ENCODE data around the gene FBN3.

Gene FBN3

GRCh38 chr19:8075158-8076074 is 74.0 kb downstream of the FBN3 start:
- H3K27me3 ChIP-seq (ENCODE audit: control insufficient read depth in 1 of 2, insufficient read depth in 2 of 2, low read length in 2 of 2), result no peaks in the 10 kb centered on the region
- no peak overlapping the region for H3K27ac ChIP-seq (ENCODE audit: low read length)
- peaks cover 0 to 6% of the 10 kb centered on the region in 2 donors for H3K9me3 ChIP-seq (ENCODE audit: control insufficient read depth in 2 of 2, low read length in 2 of 2)
- no peak overlapping the region for H3K9ac ChIP-seq (ENCODE audit: low read length in 2 of 2)
- H3K4me1 ChIP-seq (ENCODE audit: control insufficient read depth, insufficient read depth, low read length), result no peaks in the 10 kb centered on the region
- H3K4me3 ChIP-seq (ENCODE audit: low read length in 2 of 2), result no peak overlapping the region
- no peaks in the 10 kb centered on the region for H3K36me3 ChIP-seq (ENCODE audit: control insufficient read depth in 2 of 2, insufficient read depth in 2 of 2, low read length in 2 of 2)

GRCh38 chr19:8074501-8074900 is 74.9 kb downstream of the FBN3 start:
- H3K9ac ChIP-seq (ENCODE audit: low read length in 2 of 2), result no peak overlapping the region
- H3K4me1 ChIP-seq (ENCODE audit: control insufficient read depth, insufficient read depth, low read length), result no peaks in the 10 kb centered on the region
- no peaks in the 10 kb centered on the region for H3K36me3 ChIP-seq (ENCODE audit: control insufficient read depth in 2 of 2, insufficient read depth in 2 of 2, low read length in 2 of 2)
- peaks cover 0 to 10% of the 10 kb centered on the region in 2 donors for H3K9me3 ChIP-seq (ENCODE audit: control insufficient read depth in 2 of 2, low read length in 2 of 2)
- no peaks in the 10 kb centered on the region for H3K27me3 ChIP-seq (ENCODE audit: control insufficient read depth in 1 of 2, insufficient read depth in 2 of 2, low read length in 2 of 2)
- H3K4me3 ChIP-seq (ENCODE audit: low read length in 2 of 2), result no peak overlapping the region
- no peak overlapping the region for H3K27ac ChIP-seq (ENCODE audit: low read length)

GRCh38 chr19:8071912-8072311 is 77.5 kb downstream of the FBN3 start:
- Histone ChIP-seq H3K9me3 (ENCODE audit: control insufficient read depth in 2 of 2, low read length in 2 of 2) (peaks cover 2 to 18% of the 10 kb centered on the region in 2 donors), H3K36me3 (ENCODE audit: control insufficient read depth in 2 of 2, insufficient read depth in 2 of 2, low read length in 2 of 2) (no peaks in the 10 kb centered on the region), H3K4me1 (ENCODE audit: control insufficient read depth, insufficient read depth, low read length) (no peaks in the 10 kb centered on the region), H3K27me3 (ENCODE audit: control insufficient read depth in 1 of 2, insufficient read depth in 2 of 2, low read length in 2 of 2) (no peaks in the 10 kb centered on the region), H3K9ac (ENCODE audit: low read length in 2 of 2) (no peak overlapping the region), H3K4me3 (ENCODE audit: low read length in 2 of 2) (no peak overlapping the region), H3K27ac (ENCODE audit: low read length) (no peak overlapping the region)

GRCh38 chr19:8069096-8069973 is 80.1 kb downstream of the FBN3 start:
- Histone ChIP-seq H3K9me3 (ENCODE audit: control insufficient read depth in 2 of 2, low read length in 2 of 2) (peaks cover 2 to 15% of the 10 kb centered on the region in 2 donors), H3K27me3 (ENCODE audit: control insufficient read depth in 1 of 2, insufficient read depth in 2 of 2, low read length in 2 of 2) (no peaks in the 10 kb centered on the region), H3K9ac (ENCODE audit: low read length in 2 of 2) (no peak overlapping the region), H3K4me1 (ENCODE audit: control insufficient read depth, insufficient read depth, low read length) (no peaks in the 10 kb centered on the region), H3K4me3 (ENCODE audit: low read length in 2 of 2) (no peak overlapping the region), H3K36me3 (ENCODE audit: control insufficient read depth in 2 of 2, insufficient read depth in 2 of 2, low read length in 2 of 2) (no peaks in the 10 kb centered on the region), H3K27ac (ENCODE audit: low read length) (no peak overlapping the region)

- Histone ChIP-seq H3K4me3 (ENCODE audit: low read length in 2 of 2) (no peak overlapping the region), H3K27me3 (ENCODE audit: control insufficient read depth in 1 of 2, insufficient read depth in 2 of 2, low read length in 2 of 2) (no peaks in the 10 kb centered on the region), H3K4me1 (ENCODE audit: control insufficient read depth, insufficient read depth, low read length) (no peaks in the 10 kb centered on the region), H3K27ac (ENCODE audit: low read length) (no peak overlapping the region), H3K9me3 (ENCODE audit: control insufficient read depth in 2 of 2, low read length in 2 of 2) (peaks cover 2 to 12% of the 10 kb centered on the region in 2 donors), H3K36me3 (ENCODE audit: control insufficient read depth in 2 of 2, insufficient read depth in 2 of 2, low read length in 2 of 2) (no peaks in the 10 kb centered on the region), H3K9ac (ENCODE audit: low read length in 2 of 2) (no peak overlapping the region)
These were observed 83.5 kb downstream of the FBN3 start for GRCh38 chr19:8065875-8066261.

- Histone ChIP-seq H3K4me3 (ENCODE audit: low read length in 2 of 2) (no peak overlapping the region), H3K27me3 (ENCODE audit: control insufficient read depth in 1 of 2, insufficient read depth in 2 of 2, low read length in 2 of 2) (no peaks in the 10 kb centered on the region), H3K4me1 (ENCODE audit: control insufficient read depth, insufficient read depth, low read length) (no peaks in the 10 kb centered on the region), H3K36me3 (ENCODE audit: control insufficient read depth in 2 of 2, insufficient read depth in 2 of 2, low read length in 2 of 2) (no peaks in the 10 kb centered on the region), H3K9ac (ENCODE audit: low read length in 2 of 2) (no peak overlapping the region), H3K27ac (ENCODE audit: low read length) (no peak overlapping the region), H3K9me3 (ENCODE audit: control insufficient read depth in 2 of 2, low read length in 2 of 2) (peaks cover 2 to 12% of the 10 kb centered on the region in 2 donors)
These were observed 84.2 kb downstream of the FBN3 start for GRCh38 chr19:8064911-8065874.

GRCh38 chr19:8057545-8058270 is 91.7 kb downstream of the FBN3 start:
- Histone ChIP-seq H3K27me3 (ENCODE audit: control insufficient read depth in 1 of 2, insufficient read depth in 2 of 2, low read length in 2 of 2) (no peaks in the 10 kb centered on the region), H3K27ac (ENCODE audit: low read length) (no peak overlapping the region), H3K9me3 (ENCODE audit: control insufficient read depth in 2 of 2, low read length in 2 of 2) (no peaks in the 10 kb centered on the region), H3K36me3 (ENCODE audit: control insufficient read depth in 2 of 2, insufficient read depth in 2 of 2, low read length in 2 of 2) (no peaks in the 10 kb centered on the region), H3K4me1 (ENCODE audit: control insufficient read depth, insufficient read depth, low read length) (no peaks in the 10 kb centered on the region), H3K9ac (ENCODE audit: low read length in 2 of 2) (no peak overlapping the region), H3K4me3 (ENCODE audit: low read length in 2 of 2) (no peak overlapping the region)

- H3K9me3 ChIP-seq (ENCODE audit: control insufficient read depth in 2 of 2, low read length in 2 of 2), result no peaks in the 10 kb centered on the region
- no peak overlapping the region for H3K4me3 ChIP-seq (ENCODE audit: low read length in 2 of 2)
- H3K36me3 ChIP-seq (ENCODE audit: control insufficient read depth in 2 of 2, insufficient read depth in 2 of 2, low read length in 2 of 2), result no peaks in the 10 kb centered on the region
- H3K27me3 ChIP-seq (ENCODE audit: control insufficient read depth in 1 of 2, insufficient read depth in 2 of 2, low read length in 2 of 2), result peaks cover 0 to 2% of the 10 kb centered on the region in 2 donors
- no peak overlapping the region for H3K27ac ChIP-seq (ENCODE audit: low read length)
- H3K9ac ChIP-seq (ENCODE audit: low read length in 2 of 2), result no peak overlapping the region
- H3K4me1 ChIP-seq (ENCODE audit: control insufficient read depth, insufficient read depth, low read length), result no peaks in the 10 kb centered on the region
These were observed 92.9 kb downstream of the FBN3 start for GRCh38 chr19:8056533-8056932.

- Histone ChIP-seq H3K4me1 (ENCODE audit: control insufficient read depth, insufficient read depth, low read length) (peaks cover 7% of the 10 kb centered on the region), H3K9me3 (ENCODE audit: control insufficient read depth in 2 of 2, low read length in 2 of 2) (no peaks in the 10 kb centered on the region), H3K4me3 (ENCODE audit: low read length in 2 of 2) (no peak overlapping the region), H3K27me3 (ENCODE audit: control insufficient read depth in 1 of 2, insufficient read depth in 2 of 2, low read length in 2 of 2) (peaks cover 5 to 7% of the 10 kb centered on the region in 2 donors), H3K36me3 (ENCODE audit: control insufficient read depth in 2 of 2, insufficient read depth in 2 of 2, low read length in 2 of 2) (no peaks in the 10 kb centered on the region), H3K27ac (ENCODE audit: low read length) (no peak overlapping the region), H3K9ac (ENCODE audit: low read length in 2 of 2) (no peak overlapping the region)
These were observed 95.2 kb downstream of the FBN3 start for GRCh38 chr19:8054169-8054568.

All from stomach smooth muscle (tissue), 2 donors.